Uterus (tissue), 2 donors: ENCODE data around the gene FLOT1.
"Not testable (repeated sequence)": the region's sequence is repeated elsewhere in the genome, so short reads cannot be mapped to it uniquely, and the experiment has no call there.

Experiments
- POLR2A ChIP-seq, 2 donors: fragments of 450-650 bp; IDR thresholded peaks; one replicate each; pipeline ENCODE4 v1.6.1; 2016; ENCODE audit warnings: antibody characterized with exemption in 2 of 2, mild to moderate bottlenecking in 1 of 2, moderate library complexity in 1 of 2
- TF ChIP-seq, protein P1 (sequence below), 4 experiments: fragments of 200-600 bp in 2 of 4; fragments of 450-650 bp in 2 of 4; sonication (generic) in 2 of 4; IDR thresholded peaks; one replicate each; pipeline ENCODE4 v1.5.1; 2016 to 2019; ENCODE audit warnings: antibody characterized with exemption in 4 of 4, mild to moderate bottlenecking in 2 of 4, moderate library complexity in 1 of 4

DNA sequence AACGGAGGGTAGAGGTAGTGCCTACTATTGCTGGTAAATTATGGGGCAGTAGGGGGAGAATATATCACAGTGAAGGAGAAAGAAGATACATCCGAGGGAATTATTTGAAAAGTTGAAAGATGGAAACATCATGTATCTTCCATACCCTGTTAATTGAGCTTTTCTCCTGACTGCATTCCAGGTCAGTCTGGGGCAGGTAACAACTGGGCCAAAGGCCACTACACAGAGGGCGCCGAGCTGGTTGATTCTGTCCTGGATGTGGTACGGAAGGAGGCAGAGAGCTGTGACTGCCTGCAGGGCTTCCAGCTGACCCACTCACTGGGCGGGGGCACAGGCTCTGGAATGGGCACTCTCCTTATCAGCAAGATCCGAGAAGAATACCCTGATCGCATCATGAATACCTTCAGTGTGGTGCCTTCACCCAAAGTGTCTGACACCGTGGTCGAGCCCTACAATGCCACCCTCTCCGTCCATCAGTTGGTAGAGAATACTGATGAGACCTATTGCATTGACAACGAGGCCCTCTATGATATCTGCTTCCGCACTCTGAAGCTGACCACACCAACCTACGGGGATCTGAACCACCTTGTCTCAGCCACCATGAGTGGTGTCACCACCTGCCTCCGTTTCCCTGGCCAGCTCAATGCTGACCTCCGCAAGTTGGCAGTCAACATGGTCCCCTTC lies 19.2 kb downstream of the FLOT1 start:
- TF ChIP-seq, protein P1, sequence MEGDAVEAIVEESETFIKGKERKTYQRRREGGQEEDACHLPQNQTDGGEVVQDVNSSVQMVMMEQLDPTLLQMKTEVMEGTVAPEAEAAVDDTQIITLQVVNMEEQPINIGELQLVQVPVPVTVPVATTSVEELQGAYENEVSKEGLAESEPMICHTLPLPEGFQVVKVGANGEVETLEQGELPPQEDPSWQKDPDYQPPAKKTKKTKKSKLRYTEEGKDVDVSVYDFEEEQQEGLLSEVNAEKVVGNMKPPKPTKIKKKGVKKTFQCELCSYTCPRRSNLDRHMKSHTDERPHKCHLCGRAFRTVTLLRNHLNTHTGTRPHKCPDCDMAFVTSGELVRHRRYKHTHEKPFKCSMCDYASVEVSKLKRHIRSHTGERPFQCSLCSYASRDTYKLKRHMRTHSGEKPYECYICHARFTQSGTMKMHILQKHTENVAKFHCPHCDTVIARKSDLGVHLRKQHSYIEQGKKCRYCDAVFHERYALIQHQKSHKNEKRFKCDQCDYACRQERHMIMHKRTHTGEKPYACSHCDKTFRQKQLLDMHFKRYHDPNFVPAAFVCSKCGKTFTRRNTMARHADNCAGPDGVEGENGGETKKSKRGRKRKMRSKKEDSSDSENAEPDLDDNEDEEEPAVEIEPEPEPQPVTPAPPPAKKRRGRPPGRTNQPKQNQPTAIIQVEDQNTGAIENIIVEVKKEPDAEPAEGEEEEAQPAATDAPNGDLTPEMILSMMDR (IDR thresholded peaks at IDR 0.05), result not testable (repeated sequence)
- not testable (repeated sequence) for TF ChIP-seq POLR2A (IDR thresholded peaks at IDR 0.05)
